OCI-LY7 (cell line): ENCODE results near the gene GYS1.
"Not testable (repeated sequence)": the region's sequence is repeated elsewhere in the genome, so short reads cannot be mapped to it uniquely, and the experiment has no call there.

ENCODE experiments used
- CTCF ChIP-seq: fragments of 200-600 bp; sonication (generic); conservative IDR thresholded peaks from 2 replicates; pipeline ENCODE4 v1.5.1; 2014; ENCODE audit warnings: mild to moderate bottlenecking, antibody characterized with exemption, low read length, moderate library complexity, mixed read lengths
- EZH2phosphoT487 ChIP-seq: fragments of 200-600 bp; sonication (generic); IDR thresholded peaks from 2 replicates; pipeline ENCODE4 v1.6.1; 2018; ENCODE audit warnings: low read depth, borderline replicate concordance, mild to moderate bottlenecking, mixed run types, antibody characterized with exemption, low read length, moderate library complexity, mixed read lengths

- TF ChIP-seq CTCF, EZH2phosphoT487: not testable (repeated sequence)
These were observed 36.6 kb upstream of the GYS1 start for GRCh38 chr19:49029749-49030148.
